ENCODE results near the gene BCL2L13.

BCL2L13 gene

GRCh38 chr22:17769716-17770082 is 131.1 kb downstream of the BCL2L13 start:
- Histone ChIP-seq H3K4me3 (ENCODE audit: low read depth, low read length) (no peak overlapping the region), H3K27ac (no peak overlapping the region), H3K36me3 (peaks cover 12% of the 10 kb centered on the region), H3K27me3 (ENCODE audit: insufficient read depth, low read depth, severe bottlenecking) (no peaks in the 10 kb centered on the region), H3K9me3 (ENCODE audit: severe bottlenecking) (no peaks in the 10 kb centered on the region)
- no peak for DNase-seq
- no peak for TF ChIP-seq CTCF (IDR thresholded peaks at IDR 0.05; ENCODE audit: low read depth, low read length)

GRCh38 chr22:17770180-17771077 is 131.9 kb downstream of the BCL2L13 start:
- no peak for TF ChIP-seq CTCF (IDR thresholded peaks at IDR 0.05; ENCODE audit: low read depth, low read length)
- Histone ChIP-seq H3K4me3 (ENCODE audit: low read depth, low read length) (no peak overlapping the region), H3K36me3 (peaks cover 12% of the 10 kb centered on the region), H3K9me3 (ENCODE audit: severe bottlenecking) (no peaks in the 10 kb centered on the region), H3K27me3 (ENCODE audit: insufficient read depth, low read depth, severe bottlenecking) (no peaks in the 10 kb centered on the region), H3K27ac (no peak overlapping the region)
- DNase-seq = no peak

- no peak overlapping the region for H3K27ac ChIP-seq
- DNase-seq = no peak
- H3K27me3 ChIP-seq (ENCODE audit: insufficient read depth, low read depth, severe bottlenecking) = no peaks in the 10 kb centered on the region
- H3K9me3 ChIP-seq (ENCODE audit: severe bottlenecking) = no peaks in the 10 kb centered on the region
- no peak overlapping the region for H3K4me3 ChIP-seq (ENCODE audit: low read depth, low read length)
- TF ChIP-seq CTCF (IDR thresholded peaks at IDR 0.05; ENCODE audit: low read depth, low read length) = no peak
- peaks cover 12% of the 10 kb centered on the region for H3K36me3 ChIP-seq
Measured at GRCh38 chr22:17772249-17772957, 133.8 kb downstream of the BCL2L13 start.

GRCh38 chr22:17772958-17773605 is 134.5 kb downstream of the BCL2L13 start:
- peak overlapping the region; percentile 95 for H3K27ac ChIP-seq
- DNase-seq = no peak
- no peaks in the 10 kb centered on the region for H3K9me3 ChIP-seq (ENCODE audit: severe bottlenecking)
- TF ChIP-seq CTCF (IDR thresholded peaks at IDR 0.05; ENCODE audit: low read depth, low read length) = no peak
- peaks cover 12% of the 10 kb centered on the region for H3K36me3 ChIP-seq
- no peaks in the 10 kb centered on the region for H3K27me3 ChIP-seq (ENCODE audit: insufficient read depth, low read depth, severe bottlenecking)
- peak overlapping the region; percentile 76 for H3K4me3 ChIP-seq (ENCODE audit: low read depth, low read length)

- Histone ChIP-seq H3K4me3 (ENCODE audit: low read depth, low read length) (peak overlapping the region; percentile 76), H3K9me3 (ENCODE audit: severe bottlenecking) (no peaks in the 10 kb centered on the region), H3K27me3 (ENCODE audit: insufficient read depth, low read depth, severe bottlenecking) (no peaks in the 10 kb centered on the region), H3K36me3 (peaks cover 12% of the 10 kb centered on the region), H3K27ac (peak overlapping the region; percentile 95)
- no peak for TF ChIP-seq CTCF (IDR thresholded peaks at IDR 0.05; ENCODE audit: low read depth, low read length)
- DNase-seq = peak; percentile 74
Measured at GRCh38 chr22:17773606-17774205, 135.1 kb downstream of the BCL2L13 start.
